GM12801 (cell line): ENCODE measurements around the gene GLTP.

Experiments used
- TF ChIP-seq, protein P1 (sequence below): IDR thresholded peaks from one replicate; pipeline ENCODE4 v1.5.1; 2011; ENCODE audit warnings: control low read depth; ENCODE audit not compliant: insufficient read length; ENCODE audit errors: extremely low read depth

Gene GLTP

DNA sequence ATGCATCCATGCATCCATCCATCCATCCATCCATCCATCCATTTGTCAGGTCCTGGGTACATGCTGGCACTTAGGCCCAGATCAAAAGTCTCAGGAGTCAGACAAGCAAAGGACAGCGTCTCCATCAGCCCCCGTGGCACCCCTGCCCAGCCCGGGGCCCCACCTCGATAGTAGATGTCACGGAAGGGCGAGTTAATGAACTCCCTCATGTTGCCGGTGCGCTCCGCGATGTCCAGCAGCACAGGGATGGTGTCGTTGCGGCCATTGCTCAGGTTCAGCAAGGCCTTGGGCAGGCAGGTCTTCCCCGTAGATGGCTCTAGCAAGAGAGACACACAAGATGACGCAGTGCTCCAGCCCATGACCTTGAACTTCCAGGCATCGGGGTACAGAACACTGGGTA is 77.5 kb downstream of the GLTP start:
- TF ChIP-seq, protein P1, sequence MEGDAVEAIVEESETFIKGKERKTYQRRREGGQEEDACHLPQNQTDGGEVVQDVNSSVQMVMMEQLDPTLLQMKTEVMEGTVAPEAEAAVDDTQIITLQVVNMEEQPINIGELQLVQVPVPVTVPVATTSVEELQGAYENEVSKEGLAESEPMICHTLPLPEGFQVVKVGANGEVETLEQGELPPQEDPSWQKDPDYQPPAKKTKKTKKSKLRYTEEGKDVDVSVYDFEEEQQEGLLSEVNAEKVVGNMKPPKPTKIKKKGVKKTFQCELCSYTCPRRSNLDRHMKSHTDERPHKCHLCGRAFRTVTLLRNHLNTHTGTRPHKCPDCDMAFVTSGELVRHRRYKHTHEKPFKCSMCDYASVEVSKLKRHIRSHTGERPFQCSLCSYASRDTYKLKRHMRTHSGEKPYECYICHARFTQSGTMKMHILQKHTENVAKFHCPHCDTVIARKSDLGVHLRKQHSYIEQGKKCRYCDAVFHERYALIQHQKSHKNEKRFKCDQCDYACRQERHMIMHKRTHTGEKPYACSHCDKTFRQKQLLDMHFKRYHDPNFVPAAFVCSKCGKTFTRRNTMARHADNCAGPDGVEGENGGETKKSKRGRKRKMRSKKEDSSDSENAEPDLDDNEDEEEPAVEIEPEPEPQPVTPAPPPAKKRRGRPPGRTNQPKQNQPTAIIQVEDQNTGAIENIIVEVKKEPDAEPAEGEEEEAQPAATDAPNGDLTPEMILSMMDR = no peak
